Nephron (organoid): ENCODE data around the gene PGF.

Experiments used
- H3K27ac Mint-ChIP-seq, 3 experiments: 2 replicates each; pipeline ENCODE4 v1.8.0; 2020; ENCODE audit warnings: mixed read lengths in 3 of 3, mild to moderate bottlenecking in 2 of 3, moderate library complexity in 1 of 3
- H3K27me3 Mint-ChIP-seq: 2 replicates; pipeline ENCODE4 v1.8.0; 2021; ENCODE audit warnings: low read depth, mild to moderate bottlenecking, moderate library complexity, mixed read lengths
- H3K36me3 Mint-ChIP-seq: 2 replicates; pipeline ENCODE4 v1.8.0; 2020; ENCODE audit warnings: low read depth, mixed read lengths
- H3K4me1 Mint-ChIP-seq: 2 replicates; pipeline ENCODE4 v1.8.0; 2020; ENCODE audit warnings: mixed read lengths
- H3K4me3 Mint-ChIP-seq, 3 experiments: 2 replicates each; pipeline ENCODE4 v1.8.0; 2020; ENCODE audit warnings: mild to moderate bottlenecking in 3 of 3, mixed read lengths in 3 of 3, moderate library complexity in 2 of 3
- H3K9me3 Mint-ChIP-seq: 2 replicates; pipeline ENCODE4 v1.8.0; 2020; ENCODE audit warnings: mixed read lengths
- CTCF ChIP-seq, 3 experiments: fragments of 200-600 bp; sonication (generic); IDR thresholded peaks; one replicate each; pipeline ENCODE4 v1.5.0; 2021; ENCODE audit warnings: antibody characterized with exemption in 3 of 3; ENCODE audit not compliant: unreplicated experiment in 3 of 3

Gene PGF

GRCh38 chr14:74962493-74962892 lies 7.1 kb upstream of the PGF start:
- peaks cover 34% of the 10 kb centered on the region for H3K4me1 Mint-ChIP-seq
- no peaks in the 10 kb centered on the region for H3K9me3 Mint-ChIP-seq
- H3K27ac Mint-ChIP-seq, result peak overlapping the region in 2 of 3 experiments; percentile 24 to 66
- H3K27me3 Mint-ChIP-seq, result peaks cover 6% of the 10 kb centered on the region
- peaks cover 4% of the 10 kb centered on the region for H3K36me3 Mint-ChIP-seq
- no peak overlapping the region for H3K4me3 Mint-ChIP-seq
- TF ChIP-seq CTCF (IDR thresholded peaks at IDR 0.05; ENCODE audit: unreplicated experiment in 3 of 3), result no peak

DNA sequence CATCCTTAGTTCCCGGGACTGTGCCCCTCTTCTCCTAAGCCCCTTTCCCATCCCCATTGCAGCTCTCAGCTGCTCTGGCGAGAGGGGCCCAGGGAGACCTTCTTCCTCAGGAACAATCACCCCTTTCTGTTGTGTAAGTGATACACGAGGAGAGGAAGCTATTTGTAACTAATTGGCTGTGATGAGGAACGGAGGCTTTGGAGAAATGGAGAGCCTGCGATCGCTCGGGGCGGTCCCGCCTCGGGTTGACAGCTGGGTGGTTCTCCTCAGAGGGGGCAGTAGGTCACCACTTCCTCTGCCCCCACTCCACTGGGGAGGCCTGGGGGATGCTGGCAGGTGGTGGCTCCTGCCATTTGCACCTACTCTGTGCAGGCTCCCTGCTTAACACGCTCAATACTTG lies 6.6 kb upstream of the PGF start:
- TF ChIP-seq CTCF (IDR thresholded peaks at IDR 0.05; ENCODE audit: unreplicated experiment in 3 of 3), result no peak
- Mint-ChIP-seq H3K27ac (peak overlapping the region in 2 of 3 experiments; percentile 24 to 66), H3K4me3 (no peak overlapping the region), H3K4me1 (peaks cover 36% of the 10 kb centered on the region), H3K9me3 (no peaks in the 10 kb centered on the region), H3K27me3 (peaks cover 6% of the 10 kb centered on the region), H3K36me3 (peaks cover 4% of the 10 kb centered on the region)

GRCh38 chr14:74961238-74961911 lies 6.0 kb upstream of the PGF start:
- Mint-ChIP-seq H3K27ac (peak overlapping the region in 2 of 3 experiments; percentile 54 to 66), H3K9me3 (no peaks in the 10 kb centered on the region), H3K36me3 (peaks cover 4% of the 10 kb centered on the region), H3K4me3 (no peak overlapping the region), H3K4me1 (peaks cover 43% of the 10 kb centered on the region), H3K27me3 (peaks cover 6% of the 10 kb centered on the region)
- no peak for TF ChIP-seq CTCF (IDR thresholded peaks at IDR 0.05; ENCODE audit: unreplicated experiment in 3 of 3)

DNA sequence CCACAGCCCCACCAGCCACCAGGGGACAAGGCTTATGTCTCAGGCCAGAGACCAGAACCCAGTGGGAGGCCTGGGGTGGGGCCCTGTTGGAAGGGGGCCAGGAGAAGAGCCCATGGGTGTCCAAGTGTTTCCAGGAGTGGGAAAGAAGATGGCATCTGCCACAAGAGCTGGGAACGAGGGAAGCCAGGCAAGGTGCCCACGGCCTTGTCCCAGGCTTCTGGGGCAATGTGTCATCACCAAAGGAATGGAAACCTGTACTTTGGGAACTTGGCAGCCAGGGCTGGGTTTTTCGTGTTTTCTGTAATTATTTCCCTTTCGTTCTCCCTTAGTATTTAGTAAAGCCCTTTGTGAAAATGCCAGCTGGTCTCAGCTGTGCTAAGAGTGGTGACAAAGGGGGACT lies 5.3 kb upstream of the PGF start:
- peaks cover 4% of the 10 kb centered on the region for H3K36me3 Mint-ChIP-seq
- H3K9me3 Mint-ChIP-seq, result no peaks in the 10 kb centered on the region
- peaks cover 6% of the 10 kb centered on the region for H3K27me3 Mint-ChIP-seq
- H3K27ac Mint-ChIP-seq, result no peak overlapping the region
- H3K4me1 Mint-ChIP-seq, result peaks cover 47% of the 10 kb centered on the region
- H3K4me3 Mint-ChIP-seq, result no peak overlapping the region
- no peak for TF ChIP-seq CTCF (IDR thresholded peaks at IDR 0.05; ENCODE audit: unreplicated experiment in 3 of 3)

GRCh38 chr14:74959596-74960180 lies 4.3 kb upstream of the PGF start:
- Mint-ChIP-seq H3K4me3 (no peak overlapping the region), H3K9me3 (no peaks in the 10 kb centered on the region), H3K36me3 (peaks cover 4% of the 10 kb centered on the region), H3K4me1 (peaks cover 42% of the 10 kb centered on the region), H3K27me3 (peaks cover 6% of the 10 kb centered on the region), H3K27ac (peak overlapping the region in 1 of 3 experiments; percentile 22)
- no peak for TF ChIP-seq CTCF (IDR thresholded peaks at IDR 0.05; ENCODE audit: unreplicated experiment in 3 of 3)
